Endothelial cell of hepatic sinusoid (primary cell): Measurements from ENCODE around the gene THTPA.

Source experiments
- in situ Hi-C: cut with HindIII; loops from 2 replicates; pipeline ENCODE4 v1.10.0; 2017; ENCODE audit warnings: low sequenced_read_pairs

The THTPA gene, protein sequence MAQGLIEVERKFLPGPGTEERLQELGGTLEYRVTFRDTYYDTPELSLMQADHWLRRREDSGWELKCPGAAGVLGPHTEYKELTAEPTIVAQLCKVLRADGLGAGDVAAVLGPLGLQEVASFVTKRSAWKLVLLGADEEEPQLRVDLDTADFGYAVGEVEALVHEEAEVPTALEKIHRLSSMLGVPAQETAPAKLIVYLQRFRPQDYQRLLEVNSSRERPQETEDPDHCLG

DNA sequence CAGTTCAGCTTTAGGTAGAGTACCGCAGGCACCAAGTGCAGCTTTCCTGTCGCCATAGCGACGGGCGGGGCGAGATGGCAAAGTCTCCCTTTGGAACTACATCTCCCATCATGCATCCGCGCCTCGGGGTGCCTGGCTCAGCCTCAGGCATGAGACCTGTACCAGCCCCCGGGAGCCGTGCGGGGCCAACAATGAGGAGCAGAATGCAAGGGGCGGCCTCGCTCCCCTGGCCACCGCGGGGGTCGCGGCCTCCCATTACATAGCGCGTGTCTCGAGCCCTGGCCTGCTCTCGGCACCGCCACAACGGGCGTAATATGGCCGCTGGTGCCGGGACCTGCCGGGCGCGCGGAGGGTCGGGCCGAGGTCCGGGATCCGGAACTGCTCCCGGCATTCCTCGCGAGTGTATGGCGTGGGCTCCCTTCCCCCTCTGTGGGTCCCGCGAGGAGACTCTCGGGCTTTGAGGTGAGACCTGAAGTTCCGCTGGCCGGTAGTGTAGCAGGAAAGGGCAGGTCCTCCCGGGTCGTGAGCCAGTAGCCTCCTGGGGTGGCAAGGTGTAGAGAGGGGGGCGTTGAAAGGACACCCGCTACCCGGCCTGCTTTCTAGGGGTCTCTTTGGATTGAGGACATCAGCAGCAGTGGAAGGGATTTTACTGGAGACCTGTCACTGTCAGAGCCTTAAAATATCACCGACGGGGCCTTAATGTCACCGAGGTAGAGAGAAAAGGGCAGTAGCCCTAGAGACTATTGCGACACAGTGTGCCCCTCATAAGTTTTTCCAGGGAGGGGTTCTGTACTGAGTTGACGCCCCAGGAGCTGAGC, at the start of gene THTPA:
THTPA (plus strand) TSS at position 390 of the 818 bp plus-strand sequence. CDS start 487 bp downstream, outside the sequence.
- in situ Hi-C loops: no loop called here

- in situ Hi-C loops: no loop called here
Measured at GRCh38 chr14:23512156-23512555, 43.9 kb upstream of the THTPA start.

GRCh38 chr14:23513005-23513817, 42.9 kb upstream of the THTPA start:
- in situ Hi-C loops: no loop called here

- in situ Hi-C loops: no loop called here
Measured at GRCh38 chr14:23513818-23514643, 42.0 kb upstream of the THTPA start.

GRCh38 chr14:23514644-23514957, 41.5 kb upstream of the THTPA start:
- in situ Hi-C loops: no loop called here

GRCh38 chr14:23517650-23518326, 38.3 kb upstream of the THTPA start:
- in situ Hi-C loops: no loop called here

- in situ Hi-C loops: no loop called here
Measured at GRCh38 chr14:23518709-23519108, 37.4 kb upstream of the THTPA start.

- in situ Hi-C loops: no loop called here
Measured at GRCh38 chr14:23520899-23521533, 35.1 kb upstream of the THTPA start.

DNA sequence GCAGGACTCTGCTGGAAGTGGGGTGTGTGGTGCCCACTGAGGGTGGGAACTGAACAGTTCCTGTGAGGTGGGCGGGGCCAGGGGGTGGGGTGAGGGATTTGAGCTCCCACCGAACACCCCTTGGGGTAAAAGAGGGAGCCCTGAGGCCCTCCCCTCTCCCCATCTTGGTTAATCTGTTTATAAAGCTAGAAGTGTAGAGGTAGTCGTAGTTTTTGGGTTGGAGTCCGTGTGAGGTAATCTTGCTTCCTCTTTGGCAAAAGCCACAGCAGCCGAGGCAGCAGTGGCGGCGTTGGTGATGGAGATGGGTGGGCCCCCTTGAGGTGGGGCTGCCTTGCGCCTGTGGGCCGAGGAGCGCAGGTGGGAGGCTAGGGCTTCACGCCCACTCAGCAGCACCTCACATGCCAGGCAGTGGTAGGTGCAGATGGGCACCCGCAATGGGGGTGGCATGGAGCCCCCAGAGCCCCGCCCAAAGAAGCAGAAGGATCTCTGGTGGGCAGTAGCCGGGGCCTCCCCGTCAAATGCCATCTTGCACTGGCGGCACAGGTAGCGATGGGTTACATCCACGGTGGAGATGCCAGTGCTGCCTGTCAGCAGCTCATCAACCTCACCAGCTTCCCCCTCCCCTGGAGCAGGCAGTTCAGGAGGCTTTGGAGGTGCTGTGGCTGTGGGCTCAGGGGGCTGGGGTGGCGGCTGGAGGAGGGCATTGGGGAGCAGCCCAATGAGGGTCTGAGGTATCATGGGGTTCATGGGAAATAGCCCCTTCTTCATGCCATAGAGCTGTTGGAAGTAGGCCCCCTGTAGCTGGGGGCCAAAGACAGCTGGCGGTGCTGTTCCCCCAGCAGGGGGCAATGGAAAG, 34.1 kb upstream of the THTPA start:
- in situ Hi-C loops: no loop called here

DNA sequence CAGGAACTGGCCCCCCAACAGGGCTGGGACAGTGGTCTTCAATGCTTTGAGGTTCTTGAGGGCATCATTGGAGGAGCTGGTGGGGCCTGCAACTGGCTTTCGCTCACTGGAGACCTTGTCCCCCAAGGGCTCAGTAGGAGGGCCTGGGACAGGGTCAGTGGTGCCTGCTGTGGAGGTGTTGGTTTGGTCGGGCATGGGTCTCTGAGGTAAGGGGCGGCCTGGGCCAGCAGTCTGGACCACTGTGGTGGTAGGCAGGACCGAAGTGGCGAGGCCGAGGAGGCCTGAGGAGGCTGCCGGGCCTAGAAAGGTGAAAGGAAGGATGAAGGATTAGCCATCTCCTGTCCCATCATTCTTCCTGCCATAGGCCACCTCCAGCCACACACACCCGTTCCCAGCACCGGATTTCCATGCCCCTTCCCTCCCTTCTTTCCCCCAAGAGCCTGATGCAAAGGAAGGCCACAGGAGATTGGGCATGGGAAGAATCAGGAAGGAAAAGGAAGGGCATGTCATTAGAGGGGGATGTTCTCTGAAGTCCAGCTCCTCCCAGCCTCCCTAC, 33.4 kb upstream of the THTPA start:
- in situ Hi-C loops: no loop called here

DNA sequence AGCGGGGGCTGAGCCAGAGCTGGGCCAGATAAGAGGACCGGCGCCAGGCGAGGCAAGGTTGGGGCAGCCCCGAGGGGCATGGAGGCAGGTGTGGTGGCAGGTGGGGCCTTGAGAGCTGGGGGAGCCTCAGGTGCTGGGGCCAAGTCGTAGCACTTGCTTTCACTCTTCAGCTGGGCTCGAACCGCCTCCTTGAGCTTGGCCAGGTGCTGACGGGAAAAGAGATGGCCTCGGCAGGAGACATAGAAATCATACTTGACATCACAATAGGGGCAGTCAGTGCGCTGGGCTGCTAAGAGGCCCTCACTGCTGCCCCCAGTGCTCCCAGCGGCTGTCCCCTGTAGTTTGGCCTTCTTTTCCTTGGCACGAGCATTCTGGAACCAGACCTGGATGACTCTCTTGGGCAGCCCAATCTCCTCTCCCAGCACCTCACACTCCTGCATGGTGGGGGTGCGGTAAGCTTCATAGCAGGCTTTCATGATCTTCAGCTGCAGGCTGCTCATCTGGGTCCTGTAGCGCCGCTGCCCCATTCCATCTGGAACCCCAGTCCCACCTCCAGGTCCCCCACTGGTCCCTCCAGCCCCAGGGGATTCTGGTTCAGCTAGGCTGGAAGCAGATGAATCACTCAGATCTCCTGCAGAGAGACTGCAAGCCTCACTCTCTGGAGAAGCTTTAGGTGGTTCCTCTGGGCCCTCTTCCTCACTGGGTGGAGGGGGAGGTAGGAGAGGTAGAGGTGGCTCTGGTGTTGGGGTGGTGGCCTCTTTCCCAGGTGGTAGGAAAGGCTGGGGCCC, 32.6 kb upstream of the THTPA start:
- in situ Hi-C loops: no loop called here

DNA sequence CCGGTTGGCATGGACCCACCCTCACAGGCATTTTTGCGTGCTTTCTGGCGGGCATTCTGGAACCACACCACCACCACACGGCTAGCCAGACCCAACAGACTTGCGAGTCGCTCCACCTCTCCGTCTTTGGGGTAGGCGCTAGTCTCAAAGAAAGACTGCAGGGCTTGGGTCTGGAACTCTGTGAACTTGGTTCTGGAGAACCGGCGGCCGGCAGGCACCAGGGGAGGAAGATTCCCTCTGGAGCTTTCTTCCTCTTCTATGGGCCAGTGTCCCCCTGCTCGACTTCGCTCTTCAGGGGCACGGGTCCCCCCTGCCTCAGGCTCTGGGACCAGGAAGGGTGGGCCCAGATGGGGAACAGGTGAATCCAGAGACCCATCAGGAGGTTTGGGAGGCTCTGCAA, 31.1 kb upstream of the THTPA start:
- in situ Hi-C loops: no loop called here

GRCh38 chr14:23525611-23526010, 30.5 kb upstream of the THTPA start:
- in situ Hi-C loops: no loop called here

- in situ Hi-C loops: no loop called here
Measured at GRCh38 chr14:23528555-23528954, 27.5 kb upstream of the THTPA start.

- in situ Hi-C loops: no loop called here
Measured at GRCh38 chr14:23529016-23529415, 27.1 kb upstream of the THTPA start.

DNA sequence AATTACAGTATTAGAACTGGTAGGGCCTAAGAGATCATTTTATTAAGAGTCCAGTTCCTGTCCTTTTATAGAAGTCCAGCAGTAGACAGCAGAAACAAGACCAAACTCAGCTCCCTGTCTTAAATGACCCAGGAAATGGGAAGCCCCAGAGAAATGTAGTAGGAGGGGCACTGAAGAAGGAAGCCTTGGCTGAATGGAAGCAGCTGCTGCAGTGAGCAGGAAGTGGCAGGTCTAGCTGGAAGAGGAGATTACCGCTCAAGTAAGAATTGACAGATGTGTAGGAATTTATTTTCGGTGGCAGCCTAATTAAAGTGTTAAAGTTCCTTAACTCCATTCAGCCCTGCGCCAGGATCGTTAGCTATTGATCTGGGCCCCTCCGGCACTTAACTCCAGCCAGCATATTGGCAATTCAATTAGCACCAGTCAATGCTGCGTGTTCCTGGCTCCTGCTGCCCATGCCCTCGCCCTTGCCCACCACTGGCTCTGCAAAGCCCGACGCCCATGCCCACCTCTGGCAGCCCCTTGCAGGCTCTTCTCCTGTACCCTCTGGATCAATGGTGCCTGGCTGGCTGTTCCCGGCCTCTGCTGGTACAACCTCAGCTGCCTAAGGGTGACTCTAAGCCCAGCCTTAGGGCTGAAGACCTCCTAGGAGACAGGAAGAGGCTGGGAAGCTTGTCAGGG, 25.6 kb upstream of the THTPA start:
- in situ Hi-C loops: loop anchor here (5.0 kb wide), 1 partner anchor 48 kb away; no protein-coding TSS in a partner anchor

- in situ Hi-C loops: loop anchor here (5.0 kb wide), 1 partner anchor 49 kb away; no protein-coding TSS in a partner anchor
Measured at GRCh38 chr14:23531391-23531790, 24.7 kb upstream of the THTPA start.
